DOHH2 (cell line): ENCODE results near the gene AZIN2.

Experiments used
- H3F3A ChIP-seq: fragments of 200-600 bp; sonication (generic), shearing (Covaris generic); 2 replicates; pipeline ENCODE4 v1.6.0; 2016; ENCODE audit warnings: antibody characterized with exemption, mild to moderate bottlenecking; ENCODE audit not compliant: control insufficient read depth, insufficient read depth
- H3K27ac ChIP-seq: fragments of 200-600 bp; sonication (generic); 2 replicates; pipeline ENCODE4 v1.5.1; 2014; ENCODE audit warnings: low read depth, mild to moderate bottlenecking, low read length, moderate library complexity
- H3K27me3 ChIP-seq: fragments of 200-600 bp; sonication (generic); 2 replicates; pipeline ENCODE4 v1.6.1; 2014; ENCODE audit warnings: mild to moderate bottlenecking, low read length, mixed read lengths; ENCODE audit not compliant: control insufficient read depth
- H3K36me3 ChIP-seq: fragments of 200-600 bp; sonication (generic); 2 replicates; pipeline ENCODE4 v1.6.1; 2014; ENCODE audit warnings: mild to moderate bottlenecking, low read length, moderate library complexity, mixed read lengths; ENCODE audit not compliant: control insufficient read depth
- H3K4me1 ChIP-seq: fragments of 200-600 bp; sonication (generic); 2 replicates; pipeline ENCODE4 v1.6.1; 2014; ENCODE audit warnings: mild to moderate bottlenecking, low read length, mixed read lengths; ENCODE audit not compliant: control insufficient read depth
- H3K4me2 ChIP-seq: fragments of 200-600 bp; sonication (generic); 2 replicates; pipeline ENCODE4 v1.6.0; 2014; ENCODE audit warnings: mild to moderate bottlenecking, low read length, moderate library complexity
- H3K4me3 ChIP-seq: fragments of 200-600 bp; sonication (generic); 2 replicates; pipeline ENCODE4 v1.5.1; 2014; ENCODE audit warnings: mild to moderate bottlenecking, low read length, mixed read lengths
- H3K79me2 ChIP-seq: fragments of 200-600 bp; sonication (generic); 2 replicates; pipeline ENCODE4 v1.6.1; 2014; ENCODE audit warnings: mild to moderate bottlenecking, low read length, mixed read lengths; ENCODE audit not compliant: control insufficient read depth
- H3K9me2 ChIP-seq: fragments of 200-600 bp; sonication (generic); replicated peaks from 2 replicates; pipeline ENCODE4 v1.6.1; 2014; ENCODE audit warnings: mild to moderate bottlenecking, low read length, mixed read lengths; ENCODE audit not compliant: control insufficient read depth
- H3K9me3 ChIP-seq: fragments of 200-600 bp; sonication (generic); 2 replicates; pipeline ENCODE4 v1.6.1; 2014; ENCODE audit warnings: antibody characterized with exemption, low read length, mixed read lengths; ENCODE audit not compliant: control insufficient read depth, insufficient read depth
- H4K20me1 ChIP-seq: fragments of 200-600 bp; sonication (generic); 2 replicates; pipeline ENCODE4 v1.6.0; 2014; ENCODE audit warnings: low read depth, mild to moderate bottlenecking, antibody characterized with exemption, low read length, moderate library complexity; ENCODE audit not compliant: control insufficient read depth, insufficient read depth
- EZH2phosphoT487 ChIP-seq: fragments of 200-600 bp; sonication (generic); IDR thresholded peaks from 2 replicates; pipeline ENCODE4 v1.6.1; 2017; ENCODE audit warnings: borderline replicate concordance, mild to moderate bottlenecking, antibody characterized with exemption, low read length, moderate library complexity, mixed read lengths
- TF ChIP-seq, protein P1 (sequence below): fragments of 200-600 bp; sonication (generic); IDR thresholded peaks from one replicate; pipeline ENCODE4 v1.5.1; 2014; ENCODE audit warnings: antibody characterized with exemption, mild to moderate bottlenecking, low read depth, low read length; ENCODE audit not compliant: poor library complexity, severe bottlenecking

AZIN2 gene

DNA sequence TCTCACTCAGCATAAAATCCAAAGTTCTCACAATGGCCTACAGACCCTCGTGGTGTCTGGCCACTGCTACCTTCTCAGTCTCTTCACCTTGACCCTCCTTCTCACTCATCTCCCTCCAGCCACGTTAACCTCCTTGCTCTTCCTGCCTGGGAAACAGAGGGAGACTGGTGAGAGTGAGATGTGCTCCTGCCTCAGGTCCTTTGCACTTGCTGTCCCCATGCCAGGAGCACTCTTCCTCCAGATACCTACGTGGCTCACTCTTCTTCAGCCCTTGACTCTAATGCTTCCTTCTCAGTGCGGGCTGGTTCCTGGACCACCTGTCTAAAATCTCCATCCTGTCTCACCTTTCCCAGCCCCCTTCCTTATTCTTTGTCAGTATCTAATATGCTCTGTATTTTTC is 76.2 kb downstream of the AZIN2 start:
- no peaks in the 10 kb centered on the region for H3K36me3 ChIP-seq
- H3K27ac ChIP-seq, result no peak overlapping the region
- no peaks in the 10 kb centered on the region for H3K9me2 ChIP-seq
- TF ChIP-seq EZH2phosphoT487, result no peak
- TF ChIP-seq, protein P1, sequence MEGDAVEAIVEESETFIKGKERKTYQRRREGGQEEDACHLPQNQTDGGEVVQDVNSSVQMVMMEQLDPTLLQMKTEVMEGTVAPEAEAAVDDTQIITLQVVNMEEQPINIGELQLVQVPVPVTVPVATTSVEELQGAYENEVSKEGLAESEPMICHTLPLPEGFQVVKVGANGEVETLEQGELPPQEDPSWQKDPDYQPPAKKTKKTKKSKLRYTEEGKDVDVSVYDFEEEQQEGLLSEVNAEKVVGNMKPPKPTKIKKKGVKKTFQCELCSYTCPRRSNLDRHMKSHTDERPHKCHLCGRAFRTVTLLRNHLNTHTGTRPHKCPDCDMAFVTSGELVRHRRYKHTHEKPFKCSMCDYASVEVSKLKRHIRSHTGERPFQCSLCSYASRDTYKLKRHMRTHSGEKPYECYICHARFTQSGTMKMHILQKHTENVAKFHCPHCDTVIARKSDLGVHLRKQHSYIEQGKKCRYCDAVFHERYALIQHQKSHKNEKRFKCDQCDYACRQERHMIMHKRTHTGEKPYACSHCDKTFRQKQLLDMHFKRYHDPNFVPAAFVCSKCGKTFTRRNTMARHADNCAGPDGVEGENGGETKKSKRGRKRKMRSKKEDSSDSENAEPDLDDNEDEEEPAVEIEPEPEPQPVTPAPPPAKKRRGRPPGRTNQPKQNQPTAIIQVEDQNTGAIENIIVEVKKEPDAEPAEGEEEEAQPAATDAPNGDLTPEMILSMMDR, result no peak
- no peaks in the 10 kb centered on the region for H3K9me3 ChIP-seq
- no peaks in the 10 kb centered on the region for H3K27me3 ChIP-seq
- no peaks in the 10 kb centered on the region; the same call in 1 of the 2 replicates for H4K20me1 ChIP-seq
- H3K4me1 ChIP-seq, result peaks cover 13% of the 10 kb centered on the region
- H3K4me2 ChIP-seq, result no peak overlapping the region
- no peaks in the 10 kb centered on the region for H3F3A ChIP-seq
- H3K4me3 ChIP-seq, result no peak overlapping the region
- H3K79me2 ChIP-seq, result no peaks in the 10 kb centered on the region

GRCh38 chr1:33158366-33158765 is 77.4 kb downstream of the AZIN2 start:
- TF ChIP-seq EZH2phosphoT487, result no peak
- TF ChIP-seq, protein P1, result no peak
- Histone ChIP-seq H3K79me2 (no peaks in the 10 kb centered on the region), H3K27me3 (no peaks in the 10 kb centered on the region), H3K36me3 (no peaks in the 10 kb centered on the region), H3F3A (no peaks in the 10 kb centered on the region), H3K4me2 (no peak overlapping the region), H4K20me1 (no peaks in the 10 kb centered on the region; the same call in 1 of the 2 replicates), H3K4me3 (no peak overlapping the region), H3K9me3 (no peaks in the 10 kb centered on the region), H3K9me2 (no peaks in the 10 kb centered on the region), H3K27ac (no peak overlapping the region), H3K4me1 (peaks cover 4% of the 10 kb centered on the region)

DNA sequence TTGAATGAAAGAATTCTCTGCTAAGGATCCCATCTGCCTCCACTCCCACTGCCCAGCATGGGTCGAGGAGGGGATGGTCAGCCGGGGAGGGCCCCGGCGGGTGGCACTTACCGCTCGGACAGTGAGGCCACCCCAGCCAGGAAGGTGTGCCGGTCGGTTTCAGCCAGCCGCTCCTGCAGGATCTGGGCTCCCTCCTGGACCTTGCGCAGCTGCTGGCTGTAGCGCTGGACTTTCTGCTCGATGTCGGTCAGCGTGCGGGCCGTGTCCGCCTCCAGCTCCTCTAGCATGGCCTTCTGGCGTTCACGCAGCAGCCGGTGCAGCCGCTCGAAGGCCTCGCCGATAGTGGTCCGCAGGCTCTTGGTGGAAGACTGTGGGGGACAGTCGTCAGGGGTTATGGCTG is 78.6 kb downstream of the AZIN2 start:
- no peaks in the 10 kb centered on the region for H3K36me3 ChIP-seq
- H3K9me3 ChIP-seq, result no peaks in the 10 kb centered on the region
- no peak overlapping the region for H3K27ac ChIP-seq
- no peaks in the 10 kb centered on the region for H3K27me3 ChIP-seq
- H3K79me2 ChIP-seq, result no peaks in the 10 kb centered on the region
- no peaks in the 10 kb centered on the region for H4K20me1 ChIP-seq
- no peaks in the 10 kb centered on the region for H3K4me1 ChIP-seq
- no peak overlapping the region for H3K4me2 ChIP-seq
- H3K9me2 ChIP-seq, result no peaks in the 10 kb centered on the region
- no peaks in the 10 kb centered on the region for H3F3A ChIP-seq
- H3K4me3 ChIP-seq, result no peak overlapping the region
- no peak for TF ChIP-seq EZH2phosphoT487

DNA sequence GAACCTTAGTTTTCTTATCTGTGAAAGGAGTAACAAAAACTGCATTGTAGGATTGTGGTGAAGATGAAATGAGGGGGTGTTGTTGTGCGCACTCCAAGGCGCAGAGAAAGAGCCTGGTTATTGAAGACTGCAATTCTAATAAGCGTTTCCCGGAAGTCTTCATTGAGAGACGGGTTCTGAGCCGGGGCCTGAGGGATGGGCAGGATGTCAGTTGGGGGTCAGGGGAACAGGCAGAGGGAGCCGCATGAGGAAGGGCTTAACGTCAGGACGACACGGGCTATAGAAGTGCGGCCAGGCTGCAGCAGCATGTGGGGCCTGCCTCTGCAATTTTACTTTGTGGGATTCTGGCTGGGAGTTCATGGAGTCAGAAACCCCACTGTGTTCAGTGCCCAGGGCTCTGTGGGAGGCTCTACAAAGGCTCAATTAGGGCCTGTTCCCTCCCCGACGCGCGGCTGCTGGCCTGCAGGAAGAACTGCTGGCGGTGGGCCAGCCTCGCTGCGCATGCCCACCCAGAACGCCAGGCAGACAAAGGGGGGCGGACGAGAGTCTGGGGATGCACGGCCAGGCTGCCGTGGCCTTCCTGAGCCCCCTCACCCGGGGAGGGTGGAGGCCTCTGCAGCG is 80.2 kb downstream of the AZIN2 start:
- Histone ChIP-seq H3K27ac (no peak overlapping the region), H3K79me2 (no peaks in the 10 kb centered on the region), H3F3A (no peaks in the 10 kb centered on the region), H3K9me3 (no peaks in the 10 kb centered on the region), H3K27me3 (no peaks in the 10 kb centered on the region), H3K9me2 (no peaks in the 10 kb centered on the region), H4K20me1 (no peaks in the 10 kb centered on the region), H3K36me3 (no peaks in the 10 kb centered on the region), H3K4me2 (no peak overlapping the region), H3K4me1 (no peaks in the 10 kb centered on the region), H3K4me3 (no peak overlapping the region)
- no peak for TF ChIP-seq EZH2phosphoT487
- TF ChIP-seq, protein P1, result no peak
